ENCODE measurements around the gene FLYWCH1. TPM values are rescaled to one million over a fixed set of nuclear protein-coding genes. Genes with fewer than 3 reads are reported as not detected.

The FLYWCH1 gene
- total RNA-seq, 1 experiment from 2014 or later, result 12.5 TPM

GRCh38 chr16:2952679-2953078 is 40.9 kb downstream of the FLYWCH1 start:
- H3K27me3 ChIP-seq (ENCODE audit: insufficient read depth, low read length), result no peaks in the 10 kb centered on the region
- H2BK5ac ChIP-seq (ENCODE audit: insufficient read length, low read length), result no peak overlapping the region
- no peaks in the 10 kb centered on the region; a peak in 1 of 5 replicates for H3K9me3 Mint-ChIP-seq
- H3K27ac Mint-ChIP-seq, result peak overlapping the region in 2 of 3 experiments; percentile 49 to 65; a peak in 2 of 7 replicates
- H2AFZ ChIP-seq (ENCODE audit: low read length), result no peak overlapping the region
- no peak for TF ChIP-seq CTCF (conservative IDR thresholded peaks at IDR 0.05)
- H3K4ac ChIP-seq (ENCODE audit: low read depth, low read length), result no peak overlapping the region
- H3K27ac ChIP-seq (ENCODE audit: insufficient read length, low read depth, low read length), result no peak overlapping the region
- H2AK5ac ChIP-seq (ENCODE audit: insufficient read length, low read length), result no peak overlapping the region
- no peaks in the 10 kb centered on the region for H4K20me1 ChIP-seq (ENCODE audit: control insufficient read depth, insufficient read depth, insufficient read length)
- no peak overlapping the region for H2BK12ac ChIP-seq (ENCODE audit: insufficient read length, low read depth, low read length)
- H4K8ac ChIP-seq (replicated peaks; ENCODE audit: insufficient read length, low read depth, low read length), result no peak overlapping the region
- no peak overlapping the region for H4K91ac ChIP-seq (ENCODE audit: insufficient read length, low read depth, low read length)
- DNase-seq, result no peak
- H3K56ac ChIP-seq (ENCODE audit: insufficient read length, low read depth, low read length), result no peak overlapping the region
- no peaks in the 10 kb centered on the region for H3K9me3 ChIP-seq (ENCODE audit: control insufficient read depth, low read depth, low read length)
- H3K14ac ChIP-seq (ENCODE audit: insufficient read depth, low read length), result no peak overlapping the region; the same call in 1 of the 2 replicates
- H3K23me2 ChIP-seq (ENCODE audit: insufficient read length, low read depth, low read length, poor library complexity, severe bottlenecking), result no peaks in the 10 kb centered on the region
- H3K27me3 Mint-ChIP-seq (ENCODE audit: low read depth), result peaks cover 2% of the 10 kb centered on the region; the same call in 1 of the 2 replicates
- H3K79me2 ChIP-seq (ENCODE audit: insufficient read depth, low read length), result no peaks in the 10 kb centered on the region
- no peaks in the 10 kb centered on the region for H3K79me1 ChIP-seq (ENCODE audit: insufficient read depth, low read depth, low read length, poor library complexity, severe bottlenecking)
- no peak overlapping the region for H2BK20ac ChIP-seq (ENCODE audit: low read depth, low read length, poor library complexity, severe bottlenecking)
- H3K9ac ChIP-seq (ENCODE audit: extremely low read depth, insufficient read length, low read length), result no peak overlapping the region
- WGBS (ENCODE audit: extremely low coverage, insufficient read length, low lambda C conversion rate), result no CpG with 5 or more reads among the region's 11 CpGs
- H3K18ac ChIP-seq (ENCODE audit: insufficient read length, low read depth, low read length), result no peak overlapping the region
- no peak overlapping the region for H4K5ac ChIP-seq (ENCODE audit: insufficient read length, low read depth, low read length)
- H3K4me1 ChIP-seq (ENCODE audit: insufficient read depth, low read length), result peaks cover 3% of the 10 kb centered on the region; the same call in 1 of the 2 replicates
- no peak overlapping the region for H3K4me2 ChIP-seq (ENCODE audit: insufficient read depth, insufficient read length, low read length)
- no peak overlapping the region for H2BK120ac ChIP-seq (ENCODE audit: low read depth, low read length, poor library complexity, severe bottlenecking)
- H3T11ph ChIP-seq (ENCODE audit: low read length), result no peak overlapping the region
- peaks cover 0 to 2% (median 0%) of the 10 kb centered on the region in 3 experiments; a peak in 1 of 7 replicates for H3K36me3 Mint-ChIP-seq (ENCODE audit: insufficient read depth in 1 of 3, low read depth in 3 of 3)
- H3K23ac ChIP-seq (ENCODE audit: insufficient read length, low read depth, low read length), result no peak overlapping the region
- H3K4me3 Mint-ChIP-seq, result no peak overlapping the region
- no peak overlapping the region for H2BK15ac ChIP-seq (ENCODE audit: low read depth, low read length)
- H3K4me1 Mint-ChIP-seq, result peaks cover 14 to 22% of the 10 kb centered on the region in 2 experiments

Data from H9 (cell line).